ENCODE data around the gene URI1. TPM values are rescaled to one million over a fixed set of nuclear protein-coding genes. Genes with fewer than 3 reads are reported as not detected.
"Not testable (repeated sequence)": the region's sequence is repeated elsewhere in the genome, so short reads cannot be mapped to it uniquely, and the experiment has no call there.

The URI1 gene
- total RNA-seq, 4 donors from 2014 or later, result 65.0 to 84.4 (median 71.9) TPM

- TF ChIP-seq POLR2AphosphoS5 (IDR thresholded peaks at IDR 0.05), result no peak
- TF ChIP-seq, protein P1, sequence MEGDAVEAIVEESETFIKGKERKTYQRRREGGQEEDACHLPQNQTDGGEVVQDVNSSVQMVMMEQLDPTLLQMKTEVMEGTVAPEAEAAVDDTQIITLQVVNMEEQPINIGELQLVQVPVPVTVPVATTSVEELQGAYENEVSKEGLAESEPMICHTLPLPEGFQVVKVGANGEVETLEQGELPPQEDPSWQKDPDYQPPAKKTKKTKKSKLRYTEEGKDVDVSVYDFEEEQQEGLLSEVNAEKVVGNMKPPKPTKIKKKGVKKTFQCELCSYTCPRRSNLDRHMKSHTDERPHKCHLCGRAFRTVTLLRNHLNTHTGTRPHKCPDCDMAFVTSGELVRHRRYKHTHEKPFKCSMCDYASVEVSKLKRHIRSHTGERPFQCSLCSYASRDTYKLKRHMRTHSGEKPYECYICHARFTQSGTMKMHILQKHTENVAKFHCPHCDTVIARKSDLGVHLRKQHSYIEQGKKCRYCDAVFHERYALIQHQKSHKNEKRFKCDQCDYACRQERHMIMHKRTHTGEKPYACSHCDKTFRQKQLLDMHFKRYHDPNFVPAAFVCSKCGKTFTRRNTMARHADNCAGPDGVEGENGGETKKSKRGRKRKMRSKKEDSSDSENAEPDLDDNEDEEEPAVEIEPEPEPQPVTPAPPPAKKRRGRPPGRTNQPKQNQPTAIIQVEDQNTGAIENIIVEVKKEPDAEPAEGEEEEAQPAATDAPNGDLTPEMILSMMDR (IDR thresholded peaks at IDR 0.05), result no peak
- no peak for TF ChIP-seq EP300 (IDR thresholded peaks at IDR 0.05)
- TF ChIP-seq POLR2A (IDR thresholded peaks at IDR 0.05), result no peak
- peaks cover 0 to 20% (median 0%) of the 10 kb centered on the region in 3 donors for H3K9me3 ChIP-seq
- no peak for ATAC-seq
- no peaks in the 10 kb centered on the region for H3K4me1 ChIP-seq
- no peak overlapping the region for H3K4me3 ChIP-seq
- no peak overlapping the region for H3K27ac ChIP-seq
- H3K27me3 ChIP-seq, result no peaks in the 10 kb centered on the region
- peaks cover 0 to 48% of the 10 kb centered on the region in 2 donors for H3K36me3 ChIP-seq
- 51 to 77% methylated on average over 4 to 7 of the region's 8 CpGs for WGBS, 2 donors (ENCODE audit: low coverage in 1 of 2)
Observed at GRCh38 chr19:30036154-30037129, 94.4 kb downstream of the URI1 start.

- no peaks in the 10 kb centered on the region for H3K27me3 ChIP-seq
- H3K36me3 ChIP-seq, result peaks cover 0 to 38% of the 10 kb centered on the region in 2 donors
- no peak overlapping the region for H3K27ac ChIP-seq
- 88 to 96% methylated on average over 4 to 5 of the region's 5 CpGs for WGBS, 2 donors (ENCODE audit: low coverage in 1 of 2)
- no peaks in the 10 kb centered on the region for H3K4me1 ChIP-seq
- no peak for ATAC-seq
- TF ChIP-seq EP300 (IDR thresholded peaks at IDR 0.05), result no peak
- no peak for TF ChIP-seq POLR2A (IDR thresholded peaks at IDR 0.05)
- TF ChIP-seq POLR2AphosphoS5 (IDR thresholded peaks at IDR 0.05), result no peak
- TF ChIP-seq, protein P1 (IDR thresholded peaks at IDR 0.05), result no peak
- peaks cover 0 to 20% (median 0%) of the 10 kb centered on the region in 3 donors for H3K9me3 ChIP-seq
- H3K4me3 ChIP-seq, result no peak overlapping the region
Observed at GRCh38 chr19:30037835-30038234, 95.8 kb downstream of the URI1 start.

DNA sequence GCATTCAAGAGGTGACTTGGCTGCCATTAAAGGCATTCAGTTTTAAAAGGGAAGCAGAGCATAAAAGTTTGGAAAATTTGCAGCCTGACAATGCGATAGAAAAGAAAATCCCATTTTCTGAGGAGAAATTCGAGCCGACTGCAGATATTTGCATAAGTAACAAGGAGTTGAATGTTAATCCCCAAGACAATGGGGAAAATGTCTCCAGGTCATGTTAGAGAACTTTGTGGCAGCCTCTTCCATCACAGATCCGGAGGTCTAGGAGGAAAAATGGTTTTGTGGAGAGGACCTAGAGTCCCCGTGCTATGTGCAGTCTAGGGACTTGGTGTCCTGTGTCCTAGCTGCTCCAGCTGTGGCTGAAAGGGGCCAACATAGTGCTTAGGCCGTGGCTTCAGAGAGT lies 99.9 kb downstream of the URI1 start:
- not testable (repeated sequence) for H3K4me1 ChIP-seq, H3K4me3 ChIP-seq, ATAC-seq, H3K27ac ChIP-seq, H3K27me3 ChIP-seq, H3K36me3 ChIP-seq
- WGBS, 2 donors (ENCODE audit: low coverage in 1 of 2), result 71 to 94% methylated on average over 1 to 5 of the region's 6 CpGs
- peaks cover 0 to 11% (median 0%) of the 10 kb centered on the region in 3 donors for H3K9me3 ChIP-seq

- H3K9me3 ChIP-seq, H3K4me3 ChIP-seq, H3K27ac ChIP-seq, H3K36me3 ChIP-seq, H3K4me1 ChIP-seq, H3K27me3 ChIP-seq, ATAC-seq: not testable (repeated sequence)
Observed at GRCh38 chr19:30043008-30043407, 101.0 kb downstream of the URI1 start.

- no peak for TF ChIP-seq POLR2AphosphoS5 (IDR thresholded peaks at IDR 0.05)
- TF ChIP-seq EP300 (IDR thresholded peaks at IDR 0.05), result no peak
- no peak for TF ChIP-seq POLR2A (IDR thresholded peaks at IDR 0.05)
- TF ChIP-seq, protein P1 (IDR thresholded peaks at IDR 0.05), result no peak
- no peak overlapping the region for H3K27ac ChIP-seq
- no peaks in the 10 kb centered on the region for H3K4me1 ChIP-seq
- H3K27me3 ChIP-seq, result no peaks in the 10 kb centered on the region
- no peaks in the 10 kb centered on the region for H3K9me3 ChIP-seq
- peaks cover 0 to 4% of the 10 kb centered on the region in 2 donors for H3K36me3 ChIP-seq
- ATAC-seq, result no peak
- H3K4me3 ChIP-seq, result no peak overlapping the region
- 91 to 93% methylated on average over 11 to 13 of the region's 13 CpGs for WGBS, 2 donors (ENCODE audit: low coverage in 1 of 2)
Observed at GRCh38 chr19:30044273-30045248, 102.5 kb downstream of the URI1 start.
